Measurements from ENCODE around the gene SFI1. TPM values are rescaled to one million over a fixed set of nuclear protein-coding genes. Genes with fewer than 3 reads are reported as not detected.

The SFI1 gene
- total RNA-seq, 4 donors from 2014 or later: 10.2 to 44.1 (median 33.3) TPM

DNA sequence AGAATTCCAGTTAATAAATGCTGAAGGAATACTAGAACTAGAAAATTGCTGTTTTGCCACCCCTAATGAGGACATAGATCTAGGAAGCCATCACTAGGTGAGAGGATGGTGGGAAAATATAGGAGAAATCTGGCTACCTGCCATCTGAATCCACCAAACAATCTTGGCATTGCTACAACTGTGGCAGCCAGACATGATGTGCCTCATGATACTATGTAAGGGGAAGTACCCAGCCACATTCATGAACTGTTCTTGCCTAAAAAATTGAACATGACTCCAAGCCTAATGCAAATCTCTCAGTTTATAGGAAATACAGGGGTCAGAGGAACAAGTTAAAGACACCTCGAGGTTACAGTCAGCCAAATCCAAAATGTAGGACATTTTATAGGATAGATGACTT lies 72.8 kb downstream of the SFI1 start:
- Histone ChIP-seq H3K27ac (no peak overlapping the region), H3K36me3 (no peaks in the 10 kb centered on the region), H3K4me3 (no peak overlapping the region), H3K27me3 (no peaks in the 10 kb centered on the region), H3K9me3 (no peaks in the 10 kb centered on the region), H3K4me1 (no peaks in the 10 kb centered on the region)
- no peak for DNase-seq
- TF ChIP-seq, protein P1, sequence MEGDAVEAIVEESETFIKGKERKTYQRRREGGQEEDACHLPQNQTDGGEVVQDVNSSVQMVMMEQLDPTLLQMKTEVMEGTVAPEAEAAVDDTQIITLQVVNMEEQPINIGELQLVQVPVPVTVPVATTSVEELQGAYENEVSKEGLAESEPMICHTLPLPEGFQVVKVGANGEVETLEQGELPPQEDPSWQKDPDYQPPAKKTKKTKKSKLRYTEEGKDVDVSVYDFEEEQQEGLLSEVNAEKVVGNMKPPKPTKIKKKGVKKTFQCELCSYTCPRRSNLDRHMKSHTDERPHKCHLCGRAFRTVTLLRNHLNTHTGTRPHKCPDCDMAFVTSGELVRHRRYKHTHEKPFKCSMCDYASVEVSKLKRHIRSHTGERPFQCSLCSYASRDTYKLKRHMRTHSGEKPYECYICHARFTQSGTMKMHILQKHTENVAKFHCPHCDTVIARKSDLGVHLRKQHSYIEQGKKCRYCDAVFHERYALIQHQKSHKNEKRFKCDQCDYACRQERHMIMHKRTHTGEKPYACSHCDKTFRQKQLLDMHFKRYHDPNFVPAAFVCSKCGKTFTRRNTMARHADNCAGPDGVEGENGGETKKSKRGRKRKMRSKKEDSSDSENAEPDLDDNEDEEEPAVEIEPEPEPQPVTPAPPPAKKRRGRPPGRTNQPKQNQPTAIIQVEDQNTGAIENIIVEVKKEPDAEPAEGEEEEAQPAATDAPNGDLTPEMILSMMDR (IDR thresholded peaks at IDR 0.05): no peak
- intact Hi-C loops (cut with DNase I; ENCODE audit: low total_unique reads): no loop called here

DNA sequence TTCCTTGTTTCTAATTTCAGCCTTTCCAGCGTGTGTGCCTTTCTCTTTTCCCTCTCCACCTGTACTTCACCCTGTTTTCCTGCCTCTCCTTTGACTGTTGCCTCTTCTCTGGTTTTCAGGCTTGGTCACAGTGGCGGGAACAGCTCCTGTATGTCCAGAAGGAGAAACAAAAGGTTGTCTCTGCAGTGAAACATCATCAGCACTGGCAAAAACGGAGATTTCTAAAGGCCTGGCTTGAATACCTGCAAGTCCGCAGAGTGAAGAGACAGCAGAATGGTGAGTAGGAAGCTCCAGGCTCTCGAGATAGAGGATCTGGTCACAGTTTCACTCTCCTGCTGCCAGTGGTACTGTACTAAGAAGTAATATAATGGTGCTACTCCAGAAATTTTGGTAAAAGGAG lies 76.6 kb downstream of the SFI1 start:
- DNase-seq: no peak
- Histone ChIP-seq H3K27me3 (no peaks in the 10 kb centered on the region), H3K9me3 (no peaks in the 10 kb centered on the region), H3K27ac (no peak overlapping the region), H3K4me1 (no peaks in the 10 kb centered on the region), H3K4me3 (no peak overlapping the region), H3K36me3 (no peaks in the 10 kb centered on the region)
- TF ChIP-seq, protein P1 (IDR thresholded peaks at IDR 0.05): no peak
- intact Hi-C loops (cut with DNase I; ENCODE audit: low total_unique reads): no loop called here

DNA sequence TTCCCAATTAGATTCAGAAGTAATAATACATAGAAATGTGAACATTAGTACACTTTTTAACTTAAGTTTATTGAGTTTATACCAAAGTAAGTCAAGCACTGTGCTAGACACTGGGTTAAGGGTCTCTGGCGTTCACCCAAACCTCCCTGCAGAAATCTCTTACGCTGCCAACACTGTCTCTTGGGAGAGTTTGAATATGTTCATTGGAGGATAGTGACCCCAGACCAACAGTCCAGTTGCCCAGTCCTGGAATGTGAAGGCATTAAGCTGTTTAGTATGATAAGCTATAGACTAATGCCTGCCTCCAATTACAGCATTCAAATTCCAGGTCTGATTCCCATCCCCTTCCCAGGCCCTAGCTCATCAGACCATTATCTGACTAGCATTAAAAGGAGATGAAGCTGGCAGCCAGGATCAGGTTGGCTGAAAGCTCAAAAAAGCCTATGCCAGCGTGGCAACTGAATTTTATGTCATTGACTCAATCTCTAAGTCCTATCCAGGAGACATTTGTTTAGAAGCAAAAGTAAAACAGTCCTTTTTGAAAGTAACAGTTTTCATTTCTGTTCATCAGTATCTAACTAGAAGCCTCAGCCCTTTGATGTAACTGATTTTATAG lies 77.8 kb downstream of the SFI1 start:
- Histone ChIP-seq H3K4me1 (no peaks in the 10 kb centered on the region), H3K27ac (peak overlapping the region; percentile 9 to 66), H3K4me3 (no peak overlapping the region), H3K36me3 (no peaks in the 10 kb centered on the region), H3K27me3 (no peaks in the 10 kb centered on the region), H3K9me3 (no peaks in the 10 kb centered on the region)
- intact Hi-C loops (cut with DNase I; ENCODE audit: low total_unique reads): no loop called here
- no peak for TF ChIP-seq POLR2A (IDR thresholded peaks at IDR 0.05)
- TF ChIP-seq, protein P1 (IDR thresholded peaks at IDR 0.05): no peak
- no peak for DNase-seq

DNA sequence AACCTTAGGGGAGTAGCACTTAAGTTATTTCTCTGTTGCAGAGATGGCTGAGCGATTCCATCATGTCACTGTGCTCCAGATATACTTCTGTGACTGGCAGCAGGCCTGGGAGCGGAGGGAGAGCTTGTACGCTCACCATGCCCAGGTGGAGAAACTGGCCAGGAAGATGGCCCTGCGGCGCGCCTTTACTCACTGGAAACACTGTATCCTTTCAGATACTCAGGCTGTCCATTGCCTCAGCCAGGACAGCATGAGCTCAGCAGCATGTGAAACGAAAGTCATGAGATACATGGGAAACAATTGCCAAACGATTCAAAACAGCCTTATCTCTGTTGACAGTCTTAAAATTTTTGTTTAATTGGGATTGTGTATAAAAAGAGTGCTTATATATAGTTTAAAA lies 78.9 kb downstream of the SFI1 start:
- Histone ChIP-seq H3K9me3 (no peaks in the 10 kb centered on the region), H3K4me3 (no peak overlapping the region), H3K27me3 (no peaks in the 10 kb centered on the region), H3K4me1 (no peaks in the 10 kb centered on the region), H3K36me3 (no peaks in the 10 kb centered on the region), H3K27ac (peak overlapping the region in 1 of 2 donors; percentile 66)
- peak in 1 of 2 donors; percentile 21 for DNase-seq
- TF ChIP-seq, protein P1 (IDR thresholded peaks at IDR 0.05): no peak
- TF ChIP-seq POLR2A (IDR thresholded peaks at IDR 0.05): no peak
- intact Hi-C loops (cut with DNase I; ENCODE audit: low total_unique reads): no loop called here

DNA sequence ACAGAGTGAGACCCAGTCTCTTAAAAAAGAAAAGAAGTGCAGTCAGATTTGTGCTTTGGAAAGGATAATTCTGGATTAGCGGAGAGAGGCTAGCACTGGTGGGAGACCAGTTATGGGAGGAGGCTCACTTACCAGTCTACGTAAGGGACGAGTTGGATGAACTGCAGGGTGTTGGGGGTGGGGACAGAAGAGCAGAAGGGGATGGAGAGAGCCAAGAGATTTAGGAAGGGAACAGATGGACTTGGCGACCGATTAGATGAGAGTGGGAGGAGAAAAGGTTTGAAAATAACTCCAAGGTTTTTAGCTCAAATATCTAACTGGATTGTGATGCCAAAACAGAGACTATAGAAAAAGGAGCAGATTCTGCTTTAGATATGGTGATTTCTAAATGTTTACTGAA lies 81.4 kb downstream of the SFI1 start:
- no peaks in the 10 kb centered on the region for H3K27me3 ChIP-seq
- no peaks in the 10 kb centered on the region for H3K4me1 ChIP-seq
- DNase-seq: no peak
- no peaks in the 10 kb centered on the region for H3K9me3 ChIP-seq
- intact Hi-C loops (cut with DNase I; ENCODE audit: low total_unique reads): no loop called here
- no peak overlapping the region for H3K27ac ChIP-seq
- no peak overlapping the region for H3K4me3 ChIP-seq
- TF ChIP-seq POLR2A (IDR thresholded peaks at IDR 0.05): no peak
- TF ChIP-seq, protein P1 (IDR thresholded peaks at IDR 0.05): no peak
- no peaks in the 10 kb centered on the region for H3K36me3 ChIP-seq
